HG03066 (cell line): Measurements from ENCODE around the gene DYNLT2.
"Not testable (repeated sequence)": the region's sequence is repeated elsewhere in the genome, so short reads cannot be mapped to it uniquely, and the experiment has no call there.

Experiments used
- ATAC-seq: cut with Tn5 transposase; IDR thresholded peaks from one replicate; pipeline ENCODE4 v1.9.1; 2021; ENCODE audit warnings: low read depth; ENCODE audit not compliant: unreplicated experiment

DYNLT2 gene

GRCh38 chr6:169701954-169702839 lies 49.2 kb downstream of the DYNLT2 start, which contains the start of the genes C6orf120 and WDR27:
C6orf120 (plus strand) TSS chr6:169702126; CDS start chr6:169702460, 334 bp downstream.
WDR27 (minus strand) TSS chr6:169702029; CDS start chr6:169689005, 13,024 bp downstream.
- ATAC-seq = peak; percentile 92

GRCh38 chr6:169701311-169701953 lies 49.9 kb downstream of the DYNLT2 start:
- ATAC-seq = peak; percentile 8

GRCh38 chr6:169700296-169700695 lies 51.1 kb downstream of the DYNLT2 start:
- ATAC-seq = no peak

GRCh38 chr6:169697115-169697514 lies 54.3 kb downstream of the DYNLT2 start:
- ATAC-seq = not testable (repeated sequence)

- no peak for ATAC-seq
Observed at GRCh38 chr6:169695131-169695530, 56.2 kb downstream of the DYNLT2 start.

GRCh38 chr6:169692516-169692915 lies 58.9 kb downstream of the DYNLT2 start:
- ATAC-seq = no peak

- no peak for ATAC-seq
Observed at GRCh38 chr6:169691260-169691659, 60.1 kb downstream of the DYNLT2 start.
